Activated T-cell treated with anti-CD3 and anti-CD28 coated beads for 48 hours (primary cell): ENCODE results near the gene EIF2S2.

ENCODE experiments used
- DNase-seq: peaks from one replicate; pipeline ENCODE4 v3.0.0-alpha.2; 2020; ENCODE audit warnings: low read depth

EIF2S2 gene

DNA sequence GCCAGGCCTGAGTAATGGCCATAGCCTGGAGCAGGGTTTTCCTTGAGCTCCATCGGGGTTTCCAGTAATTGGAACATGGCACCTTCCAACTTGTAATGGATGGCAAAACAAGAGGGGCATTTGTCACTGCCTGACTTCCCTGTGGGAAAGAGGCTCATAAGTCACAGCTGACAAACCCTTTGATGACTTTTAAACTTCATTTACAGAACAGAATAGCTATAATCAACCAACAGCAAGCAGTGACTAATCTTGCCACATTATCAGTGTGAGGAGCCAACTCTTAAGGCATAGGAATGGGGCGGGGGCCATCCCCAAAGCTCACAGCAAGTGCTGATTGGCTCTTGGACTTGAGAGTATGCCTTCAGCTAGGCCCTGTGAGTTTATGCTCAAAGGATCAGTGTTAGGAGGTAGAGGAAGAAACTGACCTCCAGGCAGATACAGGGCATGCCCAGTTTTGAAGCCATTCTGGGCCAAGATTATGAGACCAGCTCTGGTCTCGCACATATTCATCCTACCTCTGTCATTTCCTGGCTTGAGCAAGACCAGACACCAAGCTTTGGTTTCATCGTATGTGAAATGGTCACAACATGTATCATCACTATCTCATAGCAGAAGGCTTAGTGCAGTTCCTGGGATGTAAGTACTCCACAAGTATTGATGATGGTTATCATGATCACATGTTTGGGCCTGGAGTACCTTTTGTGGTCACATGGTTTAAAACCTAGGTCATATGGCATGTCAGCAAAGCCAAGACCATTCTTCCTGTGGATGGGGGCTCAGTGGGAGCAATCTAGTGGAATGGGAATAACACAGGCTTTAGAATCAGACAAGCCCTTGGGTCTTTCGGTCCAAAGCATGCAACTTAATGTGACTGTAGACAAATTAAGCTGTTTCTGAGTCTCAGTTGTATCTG is 49.2 kb downstream of the EIF2S2 start:
- no peak for DNase-seq

- DNase-seq, result no peak
Observed at GRCh38 chr20:34061695-34062094, 50.3 kb downstream of the EIF2S2 start.

DNA sequence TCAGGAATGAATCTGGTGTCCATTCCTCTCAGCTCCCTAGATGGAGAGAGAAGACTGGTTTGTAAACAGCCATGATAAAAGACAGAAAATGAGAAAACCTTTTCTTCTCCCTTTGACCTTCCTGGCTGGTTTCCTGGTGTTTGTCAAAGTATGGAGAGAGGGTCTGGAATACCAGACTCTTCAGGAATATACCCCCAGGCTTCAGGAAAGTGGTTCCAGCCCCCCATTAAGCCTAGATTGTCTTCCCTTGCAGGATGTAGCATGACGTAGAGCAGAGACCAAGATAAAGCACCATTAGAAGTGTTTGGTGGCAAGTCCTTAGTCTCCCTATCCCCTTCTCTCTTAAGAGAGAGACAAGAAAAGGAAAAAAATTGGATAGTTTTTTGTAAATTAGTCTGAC is 51.1 kb downstream of the EIF2S2 start:
- no peak for DNase-seq

DNA sequence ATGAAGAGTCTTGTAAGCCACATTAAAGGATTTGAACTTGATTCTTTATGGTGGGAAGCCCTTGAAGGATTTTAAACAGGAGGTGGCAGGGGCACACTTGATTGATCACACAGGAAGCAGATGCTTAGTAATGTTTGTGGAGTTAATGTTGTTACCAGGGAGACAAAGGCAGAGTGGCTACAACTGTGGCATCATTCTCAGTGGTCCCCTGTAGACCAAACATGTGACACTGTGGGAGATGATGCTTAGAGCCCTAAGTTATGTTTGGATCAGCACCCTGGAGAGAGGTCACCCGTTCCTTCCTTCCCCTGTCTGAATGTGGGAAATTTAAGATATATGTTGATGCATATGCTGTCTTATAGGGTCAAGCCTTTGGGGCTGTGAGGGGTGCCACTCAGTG is 53.2 kb downstream of the EIF2S2 start:
- DNase-seq, result no peak

DNA sequence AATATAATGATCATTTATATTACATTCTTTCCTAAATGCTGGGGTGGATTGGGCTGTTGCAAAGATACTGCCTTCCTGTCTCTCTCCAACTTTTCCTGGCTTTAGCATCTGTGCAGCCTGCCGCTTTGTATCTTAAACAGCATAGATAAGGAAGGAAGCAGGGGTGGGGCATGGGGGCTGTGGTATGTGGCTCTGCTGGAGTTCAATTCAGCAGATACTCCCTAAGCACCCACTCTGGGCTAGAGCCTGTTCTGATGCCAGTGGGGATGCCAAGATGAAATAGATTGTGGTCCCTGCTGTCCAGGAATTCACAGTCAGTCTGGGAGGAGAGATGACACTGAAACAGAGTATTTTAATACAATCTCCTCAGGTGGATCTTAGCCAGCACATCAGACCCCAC is 56.8 kb downstream of the EIF2S2 start:
- DNase-seq, result no peak

- DNase-seq, result no peak
Observed at GRCh38 chr20:34052414-34052813, 59.6 kb downstream of the EIF2S2 start.

DNA sequence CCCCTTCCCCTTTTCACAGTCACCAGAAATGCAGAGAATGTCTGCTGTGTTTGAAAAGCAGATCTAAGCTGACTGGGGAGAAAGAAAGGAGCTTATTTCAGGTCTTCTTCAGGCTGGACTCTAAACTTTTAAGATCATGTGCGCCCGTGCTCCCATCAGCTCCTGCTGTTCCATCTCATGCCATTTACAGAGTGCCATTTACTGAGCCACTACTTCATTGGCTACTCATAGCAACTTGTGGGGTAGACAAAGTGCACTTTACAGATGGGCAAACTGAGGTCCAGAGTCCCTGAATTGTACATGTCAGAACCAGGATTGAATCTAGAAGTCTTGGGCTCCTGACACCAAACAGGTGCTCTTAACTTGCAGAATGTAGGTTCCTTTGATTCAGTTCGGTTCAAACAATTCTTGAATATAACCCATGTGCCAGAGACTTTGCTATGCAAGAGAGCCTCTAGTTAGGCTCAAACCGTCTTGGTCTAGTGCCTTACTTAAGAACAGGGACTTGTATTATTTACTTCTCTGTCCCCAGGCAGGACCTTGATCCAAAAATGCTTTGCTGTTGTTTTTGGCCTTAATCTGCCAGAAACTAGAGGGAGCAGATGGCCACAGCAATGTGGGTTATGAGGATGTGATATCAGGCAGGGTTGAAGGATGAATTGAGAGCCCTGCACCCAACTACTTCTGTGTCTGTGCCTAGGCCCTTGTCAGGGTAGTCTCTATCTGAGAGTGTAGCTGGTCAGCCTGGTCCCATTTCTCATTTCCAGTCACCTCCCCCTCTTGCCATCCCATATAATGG is 61.9 kb downstream of the EIF2S2 start:
- DNase-seq, result no peak

DNA sequence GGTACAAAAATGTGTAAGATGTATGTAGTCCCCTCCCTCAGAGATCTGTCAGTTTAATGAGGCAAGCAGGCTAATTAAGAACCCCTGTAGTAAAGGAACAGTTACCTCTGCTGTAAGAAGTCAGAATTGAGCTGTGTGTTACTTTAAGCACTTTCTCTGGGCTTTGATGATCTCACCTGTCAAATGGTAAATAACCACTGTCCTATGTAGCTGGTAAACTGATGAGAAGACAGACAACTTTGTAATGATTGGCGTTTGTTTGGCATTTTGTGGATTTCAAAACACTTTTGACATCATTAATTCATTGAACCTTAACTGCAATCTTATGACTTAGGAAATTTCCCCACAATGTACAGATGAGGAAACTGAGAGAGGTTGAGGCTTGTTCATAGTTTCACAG is 62.7 kb downstream of the EIF2S2 start:
- DNase-seq, result no peak

- DNase-seq, result no peak
Observed at GRCh38 chr20:34047917-34048316, 64.1 kb downstream of the EIF2S2 start.

- no peak for DNase-seq
Observed at GRCh38 chr20:34047010-34047687, 64.9 kb downstream of the EIF2S2 start.

GRCh38 chr20:34045930-34046725 is 65.9 kb downstream of the EIF2S2 start:
- DNase-seq, result no peak

DNA sequence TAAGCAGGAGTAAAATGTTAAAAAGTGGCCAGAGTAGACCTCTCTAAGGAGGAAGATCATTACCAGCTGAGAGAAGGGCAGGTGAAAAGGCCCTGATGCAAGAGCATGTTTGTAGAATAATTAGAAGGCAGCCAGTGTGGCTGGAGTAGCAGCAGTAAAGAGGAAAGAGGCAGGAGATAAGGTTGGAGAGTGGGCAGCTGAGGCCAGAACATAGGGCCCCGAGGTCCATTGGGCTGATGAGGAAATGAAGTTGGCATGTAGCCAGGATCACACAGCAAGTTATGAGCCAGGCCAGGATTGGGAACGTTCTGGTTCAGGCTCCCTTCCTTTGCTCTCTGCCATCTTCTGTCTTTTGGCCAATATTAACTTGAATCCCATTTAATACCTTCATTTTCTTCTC is 66.7 kb downstream of the EIF2S2 start:
- DNase-seq, result no peak

DNA sequence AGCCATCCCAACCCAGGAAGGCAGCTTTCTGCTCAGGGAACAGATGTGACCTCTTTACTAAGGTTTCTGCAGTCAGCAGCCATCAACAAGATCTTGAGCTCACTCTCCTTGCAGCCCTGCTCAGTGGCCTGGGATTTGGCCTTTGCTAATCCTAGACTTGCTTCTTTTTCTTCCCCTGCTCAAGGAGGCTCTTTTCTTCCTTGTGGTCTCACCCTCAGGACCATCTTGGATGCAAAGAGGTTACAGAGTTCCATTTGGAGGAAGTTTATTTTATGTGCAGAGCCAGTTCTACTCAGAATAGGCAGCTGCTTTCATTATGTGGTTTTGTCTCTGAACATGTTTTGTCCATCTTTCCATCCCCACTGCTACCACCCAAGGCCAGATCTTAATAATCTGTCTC is 69.0 kb downstream of the EIF2S2 start:
- DNase-seq, result no peak

DNA sequence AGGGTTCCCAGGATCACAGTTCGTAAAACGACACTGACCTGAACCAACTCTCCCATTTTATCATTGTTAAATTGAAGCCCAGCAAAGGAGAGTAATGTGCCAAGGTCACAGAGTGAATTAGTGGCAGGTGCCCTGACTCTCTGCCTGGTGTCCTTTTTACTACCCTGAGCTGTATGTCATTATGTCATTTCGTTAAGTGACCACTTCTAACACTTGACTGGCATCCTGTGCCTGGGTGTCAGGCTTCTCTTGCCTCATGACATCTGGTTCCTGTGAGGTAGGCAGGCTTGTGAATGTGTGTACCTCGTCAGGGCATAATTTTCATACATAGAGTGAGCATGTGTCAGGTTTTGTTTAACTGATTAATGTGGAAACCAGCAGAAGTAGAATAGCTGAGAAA is 69.8 kb downstream of the EIF2S2 start:
- DNase-seq, result no peak

DNA sequence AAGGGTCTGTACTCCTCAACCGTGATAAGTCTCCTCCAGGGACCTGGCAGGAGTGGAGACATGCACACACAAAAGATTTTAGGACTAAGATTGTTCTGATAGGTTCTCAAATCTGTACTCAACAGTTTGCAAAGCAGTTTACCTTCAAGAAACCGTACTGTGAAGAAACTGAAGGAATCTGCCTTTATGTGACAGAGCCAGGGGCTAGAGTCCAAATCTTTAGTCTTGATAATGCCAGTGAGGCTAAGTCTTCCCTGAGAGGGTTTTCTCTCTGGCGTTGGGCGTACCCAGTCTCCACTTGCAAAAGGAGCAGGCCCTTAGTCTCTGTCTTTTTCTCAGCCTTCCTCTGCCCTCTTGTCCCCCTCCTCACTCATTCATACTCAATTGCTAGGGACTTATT is 70.8 kb downstream of the EIF2S2 start:
- DNase-seq, result no peak

DNA sequence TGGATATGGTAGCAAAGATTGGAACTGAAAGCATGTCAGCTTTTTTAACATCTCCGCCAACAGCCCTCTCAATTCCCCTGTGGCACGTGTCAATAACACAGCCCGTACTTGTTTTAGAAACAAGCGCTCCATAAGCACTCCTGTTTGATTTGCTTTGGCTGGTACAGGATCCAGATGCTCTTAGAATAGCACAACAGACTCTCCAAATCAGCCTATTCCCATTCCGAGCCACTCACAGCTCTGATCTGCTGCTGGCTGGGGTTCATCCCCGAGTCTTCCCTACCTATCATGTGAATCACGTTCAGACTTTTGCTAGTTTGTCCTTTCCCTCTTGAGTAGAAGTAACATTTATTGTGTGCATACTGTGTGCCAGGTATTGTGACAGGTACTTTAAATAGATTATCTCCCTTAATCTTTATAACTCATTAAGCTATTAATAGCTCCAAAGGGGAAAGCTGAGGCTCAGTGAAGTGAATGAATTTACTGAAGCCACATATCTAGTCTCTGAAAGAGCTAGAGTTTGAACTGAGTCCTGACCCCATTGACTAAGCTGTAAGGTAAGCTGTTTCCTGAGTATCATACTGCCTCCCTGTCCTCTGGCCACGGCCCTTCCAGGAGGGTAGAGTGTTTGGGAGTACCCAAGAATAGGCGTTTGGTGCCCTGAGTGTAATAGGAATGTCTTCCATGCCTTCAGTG is 71.6 kb downstream of the EIF2S2 start:
- DNase-seq, result no peak
